HepG2 (cell line): ENCODE data around the gene MINDY3. TPM values are rescaled to one million over a fixed set of nuclear protein-coding genes. Genes with fewer than 3 reads are reported as not detected.

Experiments
- BCL6 ChIP-seq: IDR thresholded peaks from 2 replicates; pipeline ENCODE4 v1.6.1; 2016; ENCODE audit warnings: missing genetic modification reagents, missing compliant biosample characterization
- CBX1 ChIP-seq: IDR thresholded peaks from one replicate; pipeline ENCODE4 v1.6.1; 2016; ENCODE audit warnings: antibody characterized with exemption, low read depth
- CEBPZ ChIP-seq: IDR thresholded peaks from 2 replicates; pipeline ENCODE4 v1.6.1; 2012; ENCODE audit warnings: low read length, improper control_type of control experiment
- DMAP1 ChIP-seq: IDR thresholded peaks from 2 replicates; pipeline ENCODE4 v1.6.1; 2016
- GZF1 ChIP-seq: sonication (generic); formaldehyde crosslinking; IDR thresholded peaks from 2 replicates; pipeline ENCODE4 v1.5.1; 2020; ENCODE audit warnings: mild to moderate bottlenecking, missing genetic modification reagents
- HOXA7 ChIP-seq: sonication (generic); formaldehyde crosslinking; IDR thresholded peaks from 2 replicates; pipeline ENCODE4 v1.8.1; 2022; ENCODE audit warnings: mild to moderate bottlenecking, missing genetic modification reagents, moderate library complexity
- JDP2 ChIP-seq: sonication (generic); formaldehyde crosslinking; IDR thresholded peaks from 2 replicates; pipeline ENCODE4 v1.8.1; 2022; ENCODE audit warnings: missing genetic modification reagents, borderline replicate concordance
- KAT8 ChIP-seq: IDR thresholded peaks from 2 replicates; pipeline ENCODE4 v1.6.1; 2016; ENCODE audit warnings: missing genetic modification reagents, missing compliant biosample characterization
- KDM3A ChIP-seq: IDR thresholded peaks from 2 replicates; pipeline ENCODE4 v1.6.1; 2018; ENCODE audit warnings: low read depth, missing compliant biosample characterization
- KLF13 ChIP-seq: sonication (generic); formaldehyde crosslinking; IDR thresholded peaks from 2 replicates; pipeline ENCODE4 v1.4.0; 2020; ENCODE audit warnings: mild to moderate bottlenecking, missing genetic modification reagents
- NFE2L2 ChIP-seq: fragments of 150-350 bp; IDR thresholded peaks from 2 replicates; pipeline ENCODE4 v1.6.1; 2014; ENCODE audit warnings: low read length
- RFXANK ChIP-seq: IDR thresholded peaks from 2 replicates; pipeline ENCODE4 v1.6.1; 2016
- SAFB2 ChIP-seq: sonication (generic); formaldehyde crosslinking; IDR thresholded peaks from 2 replicates; pipeline ENCODE4 v1.5.1; 2020; ENCODE audit warnings: missing genetic modification reagents, low read depth, mild to moderate bottlenecking, borderline replicate concordance
- SNRNP70 ChIP-seq: fragments of 200-400 bp; formaldehyde crosslinking; IDR thresholded peaks from 2 replicates; pipeline ENCODE4 v1.6.1; 2017; ENCODE audit warnings: mild to moderate bottlenecking, low read depth, low read length, moderate library complexity
- ZFX ChIP-seq: sonication (generic); formaldehyde crosslinking; IDR thresholded peaks from 2 replicates; pipeline ENCODE4 v1.4.0; 2020; ENCODE audit warnings: mild to moderate bottlenecking, low read depth, missing genetic modification reagents, moderate library complexity
- ZFY ChIP-seq: sonication (generic); formaldehyde crosslinking; IDR thresholded peaks from 2 replicates; pipeline ENCODE4 v1.4.0; 2020; ENCODE audit warnings: missing genetic modification reagents
- ZNF180 ChIP-seq: sonication (generic); formaldehyde crosslinking; IDR thresholded peaks from 2 replicates; pipeline ENCODE4 v1.4.0; 2020; ENCODE audit warnings: low read depth, missing genetic modification reagents, borderline replicate concordance
- ZNF382 ChIP-seq: sonication (generic); formaldehyde crosslinking; IDR thresholded peaks from 2 replicates; pipeline ENCODE4 v1.5.0; 2020; ENCODE audit warnings: missing genetic modification reagents, mild to moderate bottlenecking, borderline replicate concordance
- ZNF468 ChIP-seq: sonication (generic); formaldehyde crosslinking; IDR thresholded peaks from 2 replicates; pipeline ENCODE4 v1.8.0; 2022; ENCODE audit warnings: mild to moderate bottlenecking, moderate library complexity, missing genetic modification reagents
- polyA plus RNA-seq, 8 experiments: library from polyadenylated mRNA; depleted of rRNA in 3 of 8; stranded (reverse) in 7 of 8; unstranded in 1 of 8; fragments of >200 nt; fragmentation: Illumina TruSeq in 4 of 8; extraction: Trizol in 4 of 8; gene quantifications; 2 replicates each; pipeline versions ENCODE4 v1.2.1 to v1.2.3, GENCODE V29; 2011 to 2016; ENCODE audit warnings: low read depth in 4 of 8, missing spikeins in 1 of 8, mixed read lengths in 1 of 8; ENCODE audit not compliant: insufficient read depth in 1 of 8
- total RNA-seq, 5 experiments: library from RNA; depleted of rRNA; stranded (reverse); fragments of >200 nt; fragmentation: Illumina TruSeq; extraction: Trizol; gene quantifications; 2 replicates each; pipeline ENCODE4 v1.2.3, GENCODE V29; 2016; ENCODE audit warnings: low read depth in 1 of 5
- TF ChIP-seq, protein P1 (sequence below): sonication (generic); formaldehyde crosslinking; IDR thresholded peaks from 2 replicates; pipeline ENCODE4 v1.9.0; 2021; ENCODE audit warnings: missing genetic modification reagents, mild to moderate bottlenecking, borderline replicate concordance
- TF ChIP-seq, protein P2 (sequence below): sonication (generic); formaldehyde crosslinking; IDR thresholded peaks from 2 replicates; pipeline ENCODE4 v1.5.0; 2020; ENCODE audit warnings: mild to moderate bottlenecking, missing genetic modification reagents
- TF ChIP-seq, protein P3 (sequence below): IDR thresholded peaks from 2 replicates; pipeline ENCODE4 v1.6.1; 2016; ENCODE audit warnings: missing compliant biosample characterization, missing genetic modification reagents, borderline replicate concordance

MINDY3 gene
- total and polyA plus RNA-seq, 2 of the 13 experiments (the other 11 are each of a cell fraction or from before 2014, with no cell fraction given), result 6.4 to 17.5 TPM

DNA sequence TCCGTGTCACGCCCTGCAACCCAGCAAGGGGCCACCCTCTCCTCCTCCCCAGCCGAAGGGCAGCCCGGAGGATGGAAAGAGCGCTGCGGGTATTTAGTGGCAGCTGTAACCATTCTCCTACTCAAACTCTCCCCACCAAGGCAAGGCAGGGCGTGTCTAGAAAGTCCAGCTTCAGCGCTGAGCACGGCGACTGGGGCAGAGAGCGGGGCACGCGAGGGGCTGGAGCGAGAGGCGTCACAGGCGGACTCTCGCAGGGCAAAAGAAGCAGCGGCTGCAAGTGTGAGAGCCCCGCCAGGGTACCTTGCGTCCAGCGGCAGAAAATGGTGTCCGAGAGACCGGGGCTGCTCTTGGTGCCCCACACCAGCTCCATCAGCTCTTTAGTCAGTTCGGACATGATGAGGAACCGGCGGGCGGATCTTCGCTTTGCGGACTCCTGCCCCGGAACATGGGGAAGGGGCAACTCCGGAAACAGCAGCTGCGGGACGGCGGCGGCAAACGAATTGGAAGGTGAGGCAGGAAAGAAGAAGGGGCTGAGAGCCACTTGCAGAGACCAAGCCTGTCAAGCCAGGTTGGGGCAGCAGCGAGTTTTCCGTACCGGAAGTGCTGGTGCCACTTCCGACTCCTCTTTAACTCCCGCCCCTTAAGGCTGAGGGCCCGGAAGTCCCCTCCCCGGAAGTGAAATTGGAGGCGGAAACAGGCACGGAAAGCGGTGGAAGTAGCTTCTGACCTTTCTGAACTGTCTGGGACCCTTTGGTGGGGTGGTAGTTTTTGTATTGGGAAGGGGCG lies at the start of gene MINDY3 (continued):
- TF ChIP-seq ZFX (CRISPR knock-in tag), result peak; percentile 49
- no peak for TF ChIP-seq CEBPZ
- TF ChIP-seq SNRNP70, result no peak
- no peak for TF ChIP-seq JDP2 (CRISPR knock-in tag)
- no peak for TF ChIP-seq NFE2L2
- no peak for TF ChIP-seq DMAP1 (CRISPR knock-in tag)
- TF ChIP-seq RFXANK, result no peak
- TF ChIP-seq KDM3A (CRISPR knock-in tag), result no peak
- TF ChIP-seq KAT8, result peak; percentile 98
- peak; percentile 36 for TF ChIP-seq ZFY (CRISPR knock-in tag)
- TF ChIP-seq, protein P1, sequence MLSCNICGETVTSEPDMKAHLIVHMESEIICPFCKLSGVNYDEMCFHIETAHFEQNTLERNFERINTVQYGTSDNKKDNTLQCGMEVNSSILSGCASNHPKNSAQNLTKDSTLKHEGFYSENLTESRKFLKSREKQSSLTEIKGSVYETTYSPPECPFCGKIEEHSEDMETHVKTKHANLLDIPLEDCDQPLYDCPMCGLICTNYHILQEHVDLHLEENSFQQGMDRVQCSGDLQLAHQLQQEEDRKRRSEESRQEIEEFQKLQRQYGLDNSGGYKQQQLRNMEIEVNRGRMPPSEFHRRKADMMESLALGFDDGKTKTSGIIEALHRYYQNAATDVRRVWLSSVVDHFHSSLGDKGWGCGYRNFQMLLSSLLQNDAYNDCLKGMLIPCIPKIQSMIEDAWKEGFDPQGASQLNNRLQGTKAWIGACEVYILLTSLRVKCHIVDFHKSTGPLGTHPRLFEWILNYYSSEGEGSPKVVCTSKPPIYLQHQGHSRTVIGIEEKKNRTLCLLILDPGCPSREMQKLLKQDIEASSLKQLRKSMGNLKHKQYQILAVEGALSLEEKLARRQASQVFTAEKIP, result no peak
- TF ChIP-seq SAFB2 (CRISPR knock-in tag), result no peak
- TF ChIP-seq, protein P2, sequence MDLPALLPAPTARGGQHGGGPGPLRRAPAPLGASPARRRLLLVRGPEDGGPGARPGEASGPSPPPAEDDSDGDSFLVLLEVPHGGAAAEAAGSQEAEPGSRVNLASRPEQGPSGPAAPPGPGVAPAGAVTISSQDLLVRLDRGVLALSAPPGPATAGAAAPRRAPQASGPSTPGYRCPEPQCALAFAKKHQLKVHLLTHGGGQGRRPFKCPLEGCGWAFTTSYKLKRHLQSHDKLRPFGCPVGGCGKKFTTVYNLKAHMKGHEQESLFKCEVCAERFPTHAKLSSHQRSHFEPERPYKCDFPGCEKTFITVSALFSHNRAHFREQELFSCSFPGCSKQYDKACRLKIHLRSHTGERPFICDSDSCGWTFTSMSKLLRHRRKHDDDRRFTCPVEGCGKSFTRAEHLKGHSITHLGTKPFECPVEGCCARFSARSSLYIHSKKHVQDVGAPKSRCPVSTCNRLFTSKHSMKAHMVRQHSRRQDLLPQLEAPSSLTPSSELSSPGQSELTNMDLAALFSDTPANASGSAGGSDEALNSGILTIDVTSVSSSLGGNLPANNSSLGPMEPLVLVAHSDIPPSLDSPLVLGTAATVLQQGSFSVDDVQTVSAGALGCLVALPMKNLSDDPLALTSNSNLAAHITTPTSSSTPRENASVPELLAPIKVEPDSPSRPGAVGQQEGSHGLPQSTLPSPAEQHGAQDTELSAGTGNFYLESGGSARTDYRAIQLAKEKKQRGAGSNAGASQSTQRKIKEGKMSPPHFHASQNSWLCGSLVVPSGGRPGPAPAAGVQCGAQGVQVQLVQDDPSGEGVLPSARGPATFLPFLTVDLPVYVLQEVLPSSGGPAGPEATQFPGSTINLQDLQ (CRISPR knock-in tag), result no peak
- no peak for TF ChIP-seq ZNF180 (CRISPR knock-in tag)
- TF ChIP-seq, protein P3, sequence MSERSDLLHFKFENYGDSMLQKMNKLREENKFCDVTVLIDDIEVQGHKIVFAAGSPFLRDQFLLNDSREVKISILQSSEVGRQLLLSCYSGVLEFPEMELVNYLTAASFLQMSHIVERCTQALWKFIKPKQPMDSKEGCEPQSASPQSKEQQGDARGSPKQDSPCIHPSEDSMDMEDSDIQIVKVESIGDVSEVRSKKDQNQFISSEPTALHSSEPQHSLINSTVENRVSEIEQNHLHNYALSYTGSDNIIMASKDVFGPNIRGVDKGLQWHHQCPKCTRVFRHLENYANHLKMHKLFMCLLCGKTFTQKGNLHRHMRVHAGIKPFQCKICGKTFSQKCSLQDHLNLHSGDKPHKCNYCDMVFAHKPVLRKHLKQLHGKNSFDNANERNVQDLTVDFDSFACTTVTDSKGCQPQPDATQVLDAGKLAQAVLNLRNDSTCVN (CRISPR knock-in tag), result no peak
- TF ChIP-seq BCL6 (CRISPR knock-in tag), result no peak
- TF ChIP-seq GZF1, result no peak
- no peak for TF ChIP-seq KLF13 (CRISPR knock-in tag)
- TF ChIP-seq ZNF468 (CRISPR knock-in tag), result 0 out of 2 replicates have a peak, but pooled peaks have one; percentile 19
- peak; percentile 88 for TF ChIP-seq CBX1
- TF ChIP-seq ZNF382 (CRISPR knock-in tag), result no peak
- no peak for TF ChIP-seq HOXA7 (CRISPR knock-in tag)
